GM10248 (cell line): Measurements from ENCODE around the gene CPNE7.

Experiments
- CTCF ChIA-PET: fragments of 300-600 bp; sonication (Branson Sonifier 250); formaldehyde crosslinking; extraction: SDS; loops from one replicate; lab custom pipeline; 2021; ENCODE audit warnings: antibody characterized with exemption; lab: Yijun Ruan, JAX
- POLR2A ChIA-PET: fragments of 350-650 bp; sonication (Branson Sonifier 250); formaldehyde crosslinking; extraction: SDS; loops from one replicate; lab custom pipeline; 2020; ENCODE audit warnings: antibody characterized with exemption; lab: Yijun Ruan, JAX
- DNase-seq: peaks from one replicate; pipeline ENCODE4 v3.0.0; 2012; ENCODE audit errors: extremely low spot score
- CTCF ChIP-seq: IDR thresholded peaks from 2 replicates; pipeline ENCODE4 v1.5.1; 2012; ENCODE audit warnings: mild to moderate bottlenecking, low read depth; ENCODE audit errors: extremely low read depth, missing control alignments, control extremely low read depth

The CPNE7 gene

DNA sequence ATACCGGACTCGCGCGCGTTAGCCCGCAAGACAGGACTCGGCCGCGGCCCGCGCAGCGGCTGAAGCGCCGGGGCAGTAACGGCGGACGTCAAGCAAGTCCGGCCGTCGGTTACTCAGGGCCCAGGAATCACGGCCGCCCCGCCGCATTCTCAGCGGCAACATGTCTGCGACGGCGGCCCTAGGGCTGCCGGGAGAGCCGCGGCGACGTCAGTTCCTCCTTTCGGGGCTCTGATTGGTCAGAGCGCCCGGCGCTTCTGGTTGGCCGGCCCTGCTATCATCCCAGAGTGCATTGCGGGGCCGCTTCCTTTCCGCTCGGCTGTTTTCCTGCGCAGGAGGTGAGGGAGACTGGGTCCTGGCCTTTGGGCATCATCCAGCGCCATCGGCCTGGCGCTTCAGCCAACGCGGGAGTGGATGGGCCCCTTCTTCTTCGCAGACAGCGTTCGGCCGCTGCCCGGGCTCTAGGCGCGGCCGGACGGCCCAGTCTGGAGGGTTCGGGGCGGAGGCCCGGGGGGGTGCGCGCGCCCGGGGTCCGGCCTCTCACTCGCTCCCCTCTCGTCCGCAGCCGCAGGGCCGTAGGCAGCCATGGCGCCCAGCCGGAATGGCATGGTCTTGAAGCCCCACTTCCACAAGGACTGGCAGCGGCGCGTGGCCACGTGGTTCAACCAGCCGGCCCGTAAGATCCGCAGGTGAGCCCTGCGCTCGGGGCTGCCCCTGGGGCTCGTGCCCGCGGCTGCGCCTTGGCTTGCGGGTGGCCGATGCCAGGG is 15.0 kb upstream of the CPNE7 start, which contains the start of gene RPL13:
TSS of gene RPL13 (plus strand) at position 305 of the 764 bp plus-strand sequence. CDS start at position 583, 278 bp downstream.
- no peak for TF ChIP-seq CTCF
- ChIA-PET CTCF (no interaction called here), POLR2A (no interaction called here)
- DNase-seq, result peak; percentile 98

DNA sequence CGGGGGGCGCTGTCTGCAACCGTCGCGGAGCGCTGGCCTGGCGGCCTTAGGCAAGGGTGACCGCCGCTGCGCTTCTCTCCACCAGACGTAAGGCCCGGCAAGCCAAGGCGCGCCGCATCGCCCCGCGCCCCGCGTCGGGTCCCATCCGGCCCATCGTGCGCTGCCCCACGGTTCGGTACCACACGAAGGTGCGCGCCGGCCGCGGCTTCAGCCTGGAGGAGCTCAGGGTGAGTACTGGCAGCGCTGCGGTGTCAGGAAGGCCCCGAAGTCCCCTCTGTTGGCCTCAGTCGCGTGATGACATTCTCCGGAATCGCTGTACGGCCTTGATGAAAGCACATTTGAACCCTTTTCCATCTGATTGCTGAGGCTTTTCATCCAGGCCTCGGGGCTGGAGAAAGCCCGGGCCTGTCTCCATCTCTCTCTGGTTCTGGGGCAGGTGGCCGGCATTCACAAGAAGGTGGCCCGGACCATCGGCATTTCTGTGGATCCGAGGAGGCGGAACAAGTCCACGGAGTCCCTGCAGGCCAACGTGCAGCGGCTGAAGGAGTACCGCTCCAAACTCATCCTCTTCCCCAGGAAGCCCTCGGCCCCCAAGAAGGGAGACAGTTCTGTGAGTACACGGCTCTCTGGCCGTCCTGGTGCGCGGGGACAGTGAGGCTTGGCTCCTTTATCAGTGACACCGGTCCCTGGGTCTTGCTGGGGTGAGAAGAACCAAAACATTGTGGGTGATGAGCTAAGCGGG is 14.2 kb upstream of the CPNE7 start:
- ChIA-PET CTCF (interaction anchor here (0.9 kb wide), 1 partner anchor 321 kb away, joined by 3 read pairs; no protein-coding TSS in a partner anchor), POLR2A (no interaction called here)
- no peak for TF ChIP-seq CTCF
- no peak for DNase-seq

- POLR2A ChIA-PET, result no interaction called here
- CTCF ChIA-PET, result interaction anchor here (0.6 to 0.9 kb wide), 2 partner anchors 322 to 342 kb away, joined by 3 read pairs; no protein-coding TSS in a partner anchor
- no peak for TF ChIP-seq CTCF
- no peak for DNase-seq
These were observed 13.5 kb upstream of the CPNE7 start for GRCh38 chr16:89561884-89562599.

DNA sequence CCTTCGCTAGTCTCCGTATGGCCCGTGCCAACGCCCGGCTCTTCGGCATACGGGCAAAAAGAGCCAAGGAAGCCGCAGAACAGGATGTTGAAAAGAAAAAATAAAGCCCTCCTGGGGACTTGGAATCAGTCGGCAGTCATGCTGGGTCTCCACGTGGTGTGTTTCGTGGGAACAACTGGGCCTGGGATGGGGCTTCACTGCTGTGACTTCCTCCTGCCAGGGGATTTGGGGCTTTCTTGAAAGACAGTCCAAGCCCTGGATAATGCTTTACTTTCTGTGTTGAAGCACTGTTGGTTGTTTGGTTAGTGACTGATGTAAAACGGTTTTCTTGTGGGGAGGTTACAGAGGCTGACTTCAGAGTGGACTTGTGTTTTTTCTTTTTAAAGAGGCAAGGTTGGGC is 12.6 kb upstream of the CPNE7 start:
- CTCF ChIA-PET, result no interaction called here
- TF ChIP-seq CTCF, result no peak
- DNase-seq, result no peak
- POLR2A ChIA-PET, result interaction anchor here (0.5 kb wide), 1 partner anchor 47 kb away, joined by 3 read pairs; no protein-coding TSS in a partner anchor

DNA sequence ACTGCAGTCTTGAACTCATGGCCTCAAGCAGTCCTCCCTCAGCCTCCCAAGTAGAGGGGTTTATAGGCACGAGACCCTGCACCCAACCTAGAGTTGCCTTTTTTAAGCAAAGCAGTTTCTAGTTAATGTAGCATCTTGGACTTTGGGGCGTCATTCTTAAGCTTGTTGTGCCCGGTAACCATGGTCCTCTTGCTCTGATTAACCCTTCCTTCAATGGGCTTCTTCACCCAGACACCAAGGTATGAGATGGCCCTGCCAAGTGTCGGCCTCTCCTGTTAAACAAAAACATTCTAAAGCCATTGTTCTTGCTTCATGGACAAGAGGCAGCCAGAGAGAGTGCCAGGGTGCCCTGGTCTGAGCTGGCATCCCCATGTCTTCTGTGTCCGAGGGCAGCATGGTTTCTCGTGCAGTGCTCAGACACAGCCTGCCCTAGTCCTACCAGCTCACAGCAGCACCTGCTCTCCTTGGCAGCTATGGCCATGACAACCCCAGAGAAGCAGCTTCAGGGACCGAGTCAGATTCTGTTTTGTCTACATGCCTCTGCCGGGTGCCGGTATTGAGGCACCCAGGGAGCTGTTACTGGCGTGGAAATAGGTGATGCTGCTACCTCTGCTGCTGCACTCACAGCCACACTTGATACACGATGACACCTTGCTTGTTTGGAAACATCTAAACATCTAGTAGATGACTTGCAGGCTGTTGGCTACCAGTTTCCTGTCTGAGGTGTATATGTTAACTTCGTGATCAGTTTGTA is 11.7 kb upstream of the CPNE7 start:
- DNase-seq, result no peak
- CTCF ChIA-PET, result interaction anchor here (0.6 to 2.8 kb wide), 3 partner anchors 12 to 228 kb away, joined by 3 to 8 read pairs (median 3); no protein-coding TSS in a partner anchor
- POLR2A ChIA-PET, result interaction anchor here (0.5 kb wide), 1 partner anchor 315 kb away, joined by 4 read pairs; no protein-coding TSS in a partner anchor
- no peak for TF ChIP-seq CTCF
